WTC11 (cell line): Measurements from ENCODE around the gene BIRC2. TPM values are rescaled to one million over a fixed set of nuclear protein-coding genes. Genes with fewer than 3 reads are reported as not detected.

ENCODE experiments used
- ATAC-seq: fragments of 200-7000 bp; cut with Tn5 transposase; 2 replicates; pipeline ENCODE4 v1.10.0; 2021; ENCODE audit warnings: mild to moderate bottlenecking, moderate library complexity
- CTCF ChIA-PET: fragments of 300-600 bp; sonication (Branson Sonifier 250); formaldehyde crosslinking; loops from one replicate; lab custom pipeline; 2021; ENCODE audit warnings: antibody characterized with exemption; lab: Charles Lee
- POLR2A ChIA-PET: fragments of 350-600 bp; sonication (Branson Sonifier 250); formaldehyde crosslinking; loops from one replicate; lab custom pipeline; 2021; ENCODE audit warnings: antibody characterized with exemption; lab: Charles Lee
- DNase-seq: peaks from one replicate; pipeline ENCODE4 v3.0.0; 2021; ENCODE audit warnings: low spot score
- H3K27ac Mint-ChIP-seq: 2 replicates; pipeline ENCODE4 v1.8.0; 2021; ENCODE audit warnings: mixed read lengths
- H3K27me3 Mint-ChIP-seq: 2 replicates; pipeline ENCODE4 v1.8.0; 2021; ENCODE audit warnings: low read depth, mild to moderate bottlenecking, moderate library complexity, mixed read lengths
- H3K36me3 Mint-ChIP-seq: 2 replicates; pipeline ENCODE4 v1.8.0; 2021; ENCODE audit warnings: mixed read lengths
- H3K4me1 Mint-ChIP-seq: 2 replicates; pipeline ENCODE4 v1.8.0; 2022; ENCODE audit warnings: mixed read lengths
- H3K4me3 Mint-ChIP-seq: 2 replicates; pipeline ENCODE4 v1.8.0; 2021; ENCODE audit warnings: mild to moderate bottlenecking, moderate library complexity, mixed read lengths
- H3K9me3 Mint-ChIP-seq: 2 replicates; pipeline ENCODE4 v1.8.0; 2021; ENCODE audit warnings: mixed read lengths
- ATF1 ChIP-seq: sonication (generic); formaldehyde crosslinking; IDR thresholded peaks from 2 replicates; pipeline ENCODE4 v1.8.1; 2023; ENCODE audit warnings: mild to moderate bottlenecking, moderate library complexity, missing genetic modification reagents
- ATF6 ChIP-seq: sonication (generic); formaldehyde crosslinking; IDR thresholded peaks from 2 replicates; pipeline ENCODE4 v1.8.1; 2023; ENCODE audit warnings: mild to moderate bottlenecking, missing genetic modification reagents
- CBFB ChIP-seq: sonication (generic); formaldehyde crosslinking; IDR thresholded peaks from 2 replicates; pipeline ENCODE4 v1.8.1; 2022; ENCODE audit warnings: mild to moderate bottlenecking, low read depth, missing genetic modification reagents
- CDX4 ChIP-seq: fragments of 250-450 bp; sonication (Bioruptor Pico); IDR thresholded peaks from 2 replicates; pipeline ENCODE4 v1.9.0; 2021; ENCODE audit warnings: moderate library complexity, mild to moderate bottlenecking, inconsistent platforms, borderline replicate concordance
- CREB1 ChIP-seq: sonication (generic); formaldehyde crosslinking; IDR thresholded peaks from 2 replicates; pipeline ENCODE4 v1.8.0; 2023; ENCODE audit warnings: mild to moderate bottlenecking, missing genetic modification reagents
- GRHL2 ChIP-seq: fragments of 250-450 bp; sonication (Bioruptor Pico); IDR thresholded peaks from 2 replicates; pipeline ENCODE4 v1.8.0; 2022; ENCODE audit warnings: mild to moderate bottlenecking, moderate library complexity; ENCODE audit not compliant: insufficient replicate concordance, severe bottlenecking
- HMGA2 ChIP-seq: fragments of 250-450 bp; sonication (Bioruptor Pico); IDR thresholded peaks from 2 replicates; pipeline ENCODE4 v1.4.0; 2021; ENCODE audit warnings: mild to moderate bottlenecking, moderate library complexity
- MXD4 ChIP-seq: fragments of 250-450 bp; sonication (Bioruptor Pico); IDR thresholded peaks from 2 replicates; pipeline ENCODE4 v1.8.0; 2021; ENCODE audit warnings: mild to moderate bottlenecking, moderate library complexity, borderline replicate concordance
- NR1H2 ChIP-seq: sonication (generic); formaldehyde crosslinking; IDR thresholded peaks from 2 replicates; pipeline ENCODE4 v1.9.0; 2021; ENCODE audit warnings: mild to moderate bottlenecking, moderate library complexity, missing genetic modification reagents
- OVOL2 ChIP-seq: fragments of 250-450 bp; sonication (Bioruptor Pico); IDR thresholded peaks from 2 replicates; pipeline ENCODE4 v1.9.0; 2021; ENCODE audit warnings: mild to moderate bottlenecking, borderline replicate concordance
- SMAD4 ChIP-seq: sonication (generic); formaldehyde crosslinking; IDR thresholded peaks from 2 replicates; pipeline ENCODE4 v1.8.0; 2022; ENCODE audit warnings: mild to moderate bottlenecking, missing genetic modification reagents
- STAT6 ChIP-seq: sonication (generic); formaldehyde crosslinking; conservative IDR thresholded peaks from 2 replicates; pipeline ENCODE4 v1.8.1; 2023; ENCODE audit warnings: mild to moderate bottlenecking, low read depth, missing genetic modification reagents, moderate library complexity
- TP53 ChIP-seq: sonication (generic); formaldehyde crosslinking; IDR thresholded peaks from 2 replicates; pipeline ENCODE4 v1.8.1; 2023; ENCODE audit warnings: mild to moderate bottlenecking, missing genetic modification reagents
- USF1 ChIP-seq: sonication (generic); formaldehyde crosslinking; IDR thresholded peaks from 2 replicates; pipeline ENCODE4 v1.8.0; 2022; ENCODE audit warnings: mild to moderate bottlenecking, missing genetic modification reagents
- total RNA-seq: library from RNA; stranded (reverse); gene quantifications from 3 replicates; pipeline ENCODE4 v1.2.3, GENCODE V29; 2021
- TF ChIP-seq, protein P1 (sequence below): sonication (generic); formaldehyde crosslinking; IDR thresholded peaks from 2 replicates; pipeline ENCODE4 v1.8.0; 2022; ENCODE audit warnings: mild to moderate bottlenecking, missing genetic modification reagents
- TF ChIP-seq, protein P2 (sequence below): sonication (generic); formaldehyde crosslinking; IDR thresholded peaks from 2 replicates; pipeline ENCODE4 v1.8.0; 2023; ENCODE audit warnings: missing genetic modification reagents, mild to moderate bottlenecking, borderline replicate concordance
- TF ChIP-seq, protein P3 (sequence below): fragments of 200-600 bp; IDR thresholded peaks from 2 replicates; pipeline ENCODE4 v1.8.0; 2022; ENCODE audit warnings: antibody characterized with exemption

Gene BIRC2
- total RNA-seq, 1 experiment from 2014 or later = 22.3 TPM

DNA sequence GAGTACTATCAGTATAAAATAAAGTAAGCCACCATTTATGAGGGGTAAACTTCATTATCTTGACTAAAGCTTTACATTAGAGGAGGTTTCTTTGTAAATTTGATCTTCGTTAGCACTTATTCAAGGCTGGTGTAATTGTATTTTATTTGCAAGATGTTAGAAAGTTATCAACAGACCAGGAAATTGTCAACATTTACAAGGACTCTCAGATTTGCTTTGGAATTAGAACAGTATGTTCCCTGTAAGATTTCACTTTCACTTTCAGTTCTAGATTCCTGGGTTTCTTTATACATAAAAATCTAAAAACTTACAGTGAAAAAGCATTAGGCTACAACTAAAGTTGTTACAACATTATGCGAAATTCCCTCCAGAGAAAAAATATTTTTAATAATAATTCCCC, 34.3 kb upstream of the BIRC2 start (continued):
- TF ChIP-seq HMGA2 (CRISPR knock-in tag) = no peak
- TF ChIP-seq, all 79 proteins: peak for 0

DNA sequence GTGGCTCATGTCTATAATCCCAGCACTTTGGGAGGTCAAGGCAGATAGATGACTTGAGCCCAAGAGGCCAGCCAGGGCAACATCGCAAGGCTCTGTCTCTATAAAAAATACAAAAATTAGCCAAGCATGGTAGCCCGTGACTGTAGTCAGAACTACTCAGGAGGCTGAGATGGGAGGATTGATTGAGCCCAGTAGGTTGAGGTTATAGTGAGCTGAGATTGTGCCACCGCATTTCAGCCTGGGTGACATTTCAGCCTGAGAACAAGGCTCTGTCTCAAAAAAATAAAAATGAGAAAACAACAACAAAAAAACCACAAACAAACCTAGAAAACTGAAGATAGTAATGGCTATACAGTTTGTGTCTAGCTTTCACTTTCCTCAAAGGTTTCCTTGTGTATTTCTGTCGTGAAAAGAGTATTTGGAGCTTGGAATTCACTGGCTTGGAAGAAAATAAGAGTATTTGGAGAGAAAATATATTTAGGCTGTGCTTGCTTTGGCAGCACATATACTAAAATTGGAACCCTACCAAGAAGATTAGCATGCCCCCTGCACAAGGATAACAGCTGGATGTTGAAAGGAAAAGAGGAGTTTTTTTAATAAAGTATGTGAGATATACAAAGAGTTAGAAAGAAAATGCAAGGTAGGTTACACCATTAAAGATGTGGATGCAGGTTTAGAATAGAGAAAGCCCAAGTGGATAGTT, 33.6 kb upstream of the BIRC2 start:
- H3K27ac Mint-ChIP-seq = no peak overlapping the region
- H3K27me3 Mint-ChIP-seq = peaks cover 11% of the 10 kb centered on the region

GRCh38 chr11:102314784-102315183, 32.2 kb upstream of the BIRC2 start:
- Mint-ChIP-seq H3K27ac (no peak overlapping the region), H3K36me3 (no peaks in the 10 kb centered on the region), H3K4me1 (peaks cover 7% of the 10 kb centered on the region; the same call in 1 of the 2 replicates), H3K27me3 (peaks cover 18% of the 10 kb centered on the region), H3K9me3 (no peaks in the 10 kb centered on the region), H3K4me3 (no peak overlapping the region)
- DNase-seq (no peak), ATAC-seq (no peak)
- ChIA-PET CTCF (interaction anchor here (0.7 kb wide), 2 partner anchors 9 to 27 kb away, joined by 3 read pairs; no protein-coding TSS in a partner anchor), POLR2A (no interaction called here)
- TF ChIP-seq STAT6 (CRISPR knock-in tag) (no peak), CBFB (no peak), GRHL2 (CRISPR knock-in tag) (no peak), SMAD4 (CRISPR knock-in tag) (no peak), ATF1 (CRISPR knock-in tag) (no peak), CREB1 (CRISPR knock-in tag) (no peak), OVOL2 (CRISPR knock-in tag) (no peak), TP53 (no peak), USF1 (no peak)
- TF ChIP-seq, protein P1, sequence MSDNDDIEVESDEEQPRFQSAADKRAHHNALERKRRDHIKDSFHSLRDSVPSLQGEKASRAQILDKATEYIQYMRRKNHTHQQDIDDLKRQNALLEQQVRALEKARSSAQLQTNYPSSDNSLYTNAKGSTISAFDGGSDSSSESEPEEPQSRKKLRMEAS (CRISPR knock-in tag) = no peak
- TF ChIP-seq, protein P2, sequence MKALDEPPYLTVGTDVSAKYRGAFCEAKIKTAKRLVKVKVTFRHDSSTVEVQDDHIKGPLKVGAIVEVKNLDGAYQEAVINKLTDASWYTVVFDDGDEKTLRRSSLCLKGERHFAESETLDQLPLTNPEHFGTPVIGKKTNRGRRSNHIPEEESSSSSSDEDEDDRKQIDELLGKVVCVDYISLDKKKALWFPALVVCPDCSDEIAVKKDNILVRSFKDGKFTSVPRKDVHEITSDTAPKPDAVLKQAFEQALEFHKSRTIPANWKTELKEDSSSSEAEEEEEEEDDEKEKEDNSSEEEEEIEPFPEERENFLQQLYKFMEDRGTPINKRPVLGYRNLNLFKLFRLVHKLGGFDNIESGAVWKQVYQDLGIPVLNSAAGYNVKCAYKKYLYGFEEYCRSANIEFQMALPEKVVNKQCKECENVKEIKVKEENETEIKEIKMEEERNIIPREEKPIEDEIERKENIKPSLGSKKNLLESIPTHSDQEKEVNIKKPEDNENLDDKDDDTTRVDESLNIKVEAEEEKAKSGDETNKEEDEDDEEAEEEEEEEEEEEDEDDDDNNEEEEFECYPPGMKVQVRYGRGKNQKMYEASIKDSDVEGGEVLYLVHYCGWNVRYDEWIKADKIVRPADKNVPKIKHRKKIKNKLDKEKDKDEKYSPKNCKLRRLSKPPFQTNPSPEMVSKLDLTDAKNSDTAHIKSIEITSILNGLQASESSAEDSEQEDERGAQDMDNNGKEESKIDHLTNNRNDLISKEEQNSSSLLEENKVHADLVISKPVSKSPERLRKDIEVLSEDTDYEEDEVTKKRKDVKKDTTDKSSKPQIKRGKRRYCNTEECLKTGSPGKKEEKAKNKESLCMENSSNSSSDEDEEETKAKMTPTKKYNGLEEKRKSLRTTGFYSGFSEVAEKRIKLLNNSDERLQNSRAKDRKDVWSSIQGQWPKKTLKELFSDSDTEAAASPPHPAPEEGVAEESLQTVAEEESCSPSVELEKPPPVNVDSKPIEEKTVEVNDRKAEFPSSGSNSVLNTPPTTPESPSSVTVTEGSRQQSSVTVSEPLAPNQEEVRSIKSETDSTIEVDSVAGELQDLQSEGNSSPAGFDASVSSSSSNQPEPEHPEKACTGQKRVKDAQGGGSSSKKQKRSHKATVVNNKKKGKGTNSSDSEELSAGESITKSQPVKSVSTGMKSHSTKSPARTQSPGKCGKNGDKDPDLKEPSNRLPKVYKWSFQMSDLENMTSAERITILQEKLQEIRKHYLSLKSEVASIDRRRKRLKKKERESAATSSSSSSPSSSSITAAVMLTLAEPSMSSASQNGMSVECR = no peak
- TF ChIP-seq, protein P3, sequence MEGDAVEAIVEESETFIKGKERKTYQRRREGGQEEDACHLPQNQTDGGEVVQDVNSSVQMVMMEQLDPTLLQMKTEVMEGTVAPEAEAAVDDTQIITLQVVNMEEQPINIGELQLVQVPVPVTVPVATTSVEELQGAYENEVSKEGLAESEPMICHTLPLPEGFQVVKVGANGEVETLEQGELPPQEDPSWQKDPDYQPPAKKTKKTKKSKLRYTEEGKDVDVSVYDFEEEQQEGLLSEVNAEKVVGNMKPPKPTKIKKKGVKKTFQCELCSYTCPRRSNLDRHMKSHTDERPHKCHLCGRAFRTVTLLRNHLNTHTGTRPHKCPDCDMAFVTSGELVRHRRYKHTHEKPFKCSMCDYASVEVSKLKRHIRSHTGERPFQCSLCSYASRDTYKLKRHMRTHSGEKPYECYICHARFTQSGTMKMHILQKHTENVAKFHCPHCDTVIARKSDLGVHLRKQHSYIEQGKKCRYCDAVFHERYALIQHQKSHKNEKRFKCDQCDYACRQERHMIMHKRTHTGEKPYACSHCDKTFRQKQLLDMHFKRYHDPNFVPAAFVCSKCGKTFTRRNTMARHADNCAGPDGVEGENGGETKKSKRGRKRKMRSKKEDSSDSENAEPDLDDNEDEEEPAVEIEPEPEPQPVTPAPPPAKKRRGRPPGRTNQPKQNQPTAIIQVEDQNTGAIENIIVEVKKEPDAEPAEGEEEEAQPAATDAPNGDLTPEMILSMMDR = no peak

More for the DNA sequence above, 33.6 kb upstream of the BIRC2 start:
- ChIA-PET POLR2A (no interaction called here), CTCF (interaction anchor here (0.9 to 1.7 kb wide), 3 partner anchors 19 to 353 kb away, joined by 3 to 4 read pairs (median 4); no protein-coding TSS in a partner anchor)
- ATAC-seq (no peak), DNase-seq (no peak)
- no peaks in the 10 kb centered on the region for H3K36me3 Mint-ChIP-seq
- H3K9me3 Mint-ChIP-seq = no peaks in the 10 kb centered on the region
- TF ChIP-seq CDX4 (no peak), ATF6 (CRISPR knock-in tag) (no peak), MXD4 (CRISPR knock-in tag) (no peak), HMGA2 (CRISPR knock-in tag) (no peak), NR1H2 (CRISPR knock-in tag) (no peak)
- H3K4me3 Mint-ChIP-seq = no peak overlapping the region
- peaks cover 7% of the 10 kb centered on the region; the same call in 1 of the 2 replicates for H3K4me1 Mint-ChIP-seq
